B cell (primary cell): ENCODE data around the gene FANCI. TPM values are rescaled to one million over a fixed set of nuclear protein-coding genes. Genes with fewer than 3 reads are reported as not detected.

Experiments
- ATAC-seq: fragments of 200-7000 bp; cut with Tn5 transposase; one replicate; pipeline ENCODE4 v1.10.0; 2021; ENCODE audit warnings: low read depth, mild to moderate bottlenecking, moderate number of reproducible peaks, moderate library complexity
- CTCF ChIA-PET: fragments of 350-600 bp; sonication (Branson Sonifier 250); formaldehyde crosslinking; loops from one replicate; lab custom pipeline; 2021; ENCODE audit warnings: antibody characterized with exemption, inconsistent platforms; lab: Charles Lee
- POLR2A ChIA-PET: fragments of 350-600 bp; sonication (Branson Sonifier 250); formaldehyde crosslinking; loops from one replicate; lab custom pipeline; 2021; ENCODE audit warnings: antibody characterized with exemption; lab: Charles Lee
- DNase-seq: peaks from one replicate; pipeline ENCODE4 v3.0.0; 2013
- H2AFZ ChIP-seq: 2 replicates; pipeline ENCODE4 v1.6.1; 2012; ENCODE audit warnings: mild to moderate bottlenecking, low read depth, low read length; ENCODE audit not compliant: insufficient read depth, poor library complexity, severe bottlenecking
- H3K27ac ChIP-seq, 2 donors: 1 replicate in 1 of 2; 2 replicates in 1 of 2; pipeline ENCODE4 v1.5.1; 2012 to 2013; ENCODE audit warnings: low read length in 2 of 2, mild to moderate bottlenecking in 2 of 2, moderate library complexity in 1 of 2
- H3K27me3 ChIP-seq, 4 experiments: fragments of 200-600 bp in 1 of 4; sonication (generic) in 1 of 4; replicated peaks in 1 of 4; 1 replicate in 2 of 4; 2 replicates in 2 of 4; pipeline versions ENCODE4 v1.6.1 to v1.7.0; 2013 to 2016; ENCODE audit warnings: low read length in 3 of 4, mild to moderate bottlenecking in 2 of 4, mixed read lengths in 1 of 4, moderate library complexity in 1 of 4; ENCODE audit not compliant: insufficient read depth in 4 of 4, control insufficient read depth in 3 of 4; ENCODE audit errors: control extremely low read depth in 1 of 4
- H3K36me3 ChIP-seq, 2 experiments: replicated peaks in 1 of 2; 1 replicate in 1 of 2; 2 replicates in 1 of 2; pipeline versions ENCODE4 v1.6.1 to v1.7.1; 2013; ENCODE audit warnings: low read length in 1 of 2; ENCODE audit not compliant: insufficient read depth in 2 of 2, control insufficient read depth in 1 of 2; ENCODE audit errors: control extremely low read depth in 1 of 2, extremely low read depth in 1 of 2
- H3K4me1 ChIP-seq, 2 donors: fragments of 200-600 bp in 1 of 2; sonication (generic) in 1 of 2; 1 replicate in 1 of 2; 2 replicates in 1 of 2; pipeline versions ENCODE4 v1.5.1 to v1.6.1; 2013 to 2017; ENCODE audit warnings: low read length in 2 of 2; ENCODE audit not compliant: control insufficient read depth in 2 of 2, insufficient read depth in 2 of 2
- H3K4me2 ChIP-seq: replicated peaks from 2 replicates; pipeline ENCODE3; 2012; ENCODE audit warnings: mild to moderate bottlenecking, low read depth, low read length; ENCODE audit not compliant: poor library complexity, severe bottlenecking
- H3K4me3 ChIP-seq, 5 experiments: fragments of 200-600 bp in 1 of 5; sonication (generic) in 1 of 5; 1 replicate in 3 of 5; 2 replicates in 2 of 5; pipeline versions ENCODE4 v1.5.1 to v1.7.0; 2011 to 2016; ENCODE audit warnings: low read length in 4 of 5, mild to moderate bottlenecking in 4 of 5, low read depth in 2 of 5, control low read depth in 1 of 5, moderate library complexity in 1 of 5; ENCODE audit not compliant: insufficient read depth in 1 of 5; ENCODE audit errors: control extremely low read depth in 1 of 5, extremely low read depth in 1 of 5
- H3K79me2 ChIP-seq: fragments of 200-600 bp; sonication (generic); one replicate; pipeline ENCODE4 v1.6.0; 2016; ENCODE audit warnings: low read length; ENCODE audit not compliant: control insufficient read depth, insufficient read depth
- H3K9ac ChIP-seq: fragments of 200-600 bp; sonication (generic); 2 replicates; pipeline ENCODE4 v1.6.1; 2017; ENCODE audit warnings: mild to moderate bottlenecking, low read length, moderate library complexity
- H3K9me3 ChIP-seq, 3 donors: one replicate each; pipeline versions ENCODE4 v1.6.1 to v1.7.1; 2013; ENCODE audit warnings: low read length in 2 of 3; ENCODE audit not compliant: control insufficient read depth in 2 of 3, insufficient read depth in 1 of 3; ENCODE audit errors: control extremely low read depth in 1 of 3
- H4K20me1 ChIP-seq: 2 replicates; pipeline ENCODE4 v1.6.0; 2012; ENCODE audit warnings: mild to moderate bottlenecking, low read length; ENCODE audit not compliant: insufficient read depth, control insufficient read depth, poor library complexity, severe bottlenecking
- H3K27ac Mint-ChIP-seq: one replicate; pipeline ENCODE4 v1.8.0; 2021; ENCODE audit warnings: mixed read lengths
- H3K27me3 Mint-ChIP-seq: one replicate; pipeline ENCODE4 v1.8.0; 2021; ENCODE audit warnings: mixed read lengths
- H3K4me1 Mint-ChIP-seq: one replicate; pipeline ENCODE4 v1.8.0; 2021; ENCODE audit warnings: mixed read lengths
- H3K4me3 Mint-ChIP-seq: one replicate; pipeline ENCODE4 v1.8.0; 2021; ENCODE audit warnings: mixed read lengths
- H3K9me3 Mint-ChIP-seq: one replicate; pipeline ENCODE4 v1.8.0; 2022; ENCODE audit warnings: mixed read lengths; ENCODE audit not compliant: insufficient read depth
- CTCF ChIP-seq: fragments of 200-600 bp; IDR thresholded peaks from one replicate; pipeline ENCODE4 v1.8.0; 2022; ENCODE audit warnings: antibody characterized with exemption, mild to moderate bottlenecking
- EZH2 ChIP-seq: IDR thresholded peaks from 2 replicates; pipeline ENCODE4 v1.6.1; 2012; ENCODE audit warnings: borderline replicate concordance, low read depth, mild to moderate bottlenecking, moderate library complexity, low read length; ENCODE audit not compliant: insufficient read depth, poor library complexity, severe bottlenecking
- WGBS: methylation state at CpG from one replicate; pipeline ENCODE4 v1.1.5; 2013; ENCODE audit warnings: missing lambda C conversion rate; ENCODE audit not compliant: insufficient coverage; 5-methylcytosine and 5-hydroxymethylcytosine counted together
- intact Hi-C: fragments of 100-400 bp; cut with micrococcal nuclease; formaldehyde crosslinking; loops from one replicate; pipeline ENCODE4 v1.10.0; 2022
- polyA plus RNA-seq: library from polyadenylated mRNA; depleted of rRNA; stranded (reverse); fragments of >200 nt; gene quantifications from 2 replicates; pipeline ENCODE4 v1.2.3, GENCODE V29; 2012
- total RNA-seq, 2 donors: library from RNA; stranded (reverse); fragments of 120-200 nt in 1 of 2; gene quantifications; 1 replicate in 1 of 2; 2 replicates in 1 of 2; pipeline versions ENCODE4 v1.2.3 to v1.2.4, GENCODE V29; 2013 to 2022

FANCI gene
- total and polyA plus RNA-seq, 2 donors (not counting 1 experiment from before 2014, with no cell fraction given) = 2.7 to 14.2 TPM

GRCh38 chr15:89317186-89317720 lies 73.5 kb downstream of the FANCI start:
- H3K4me2 ChIP-seq = no peak overlapping the region
- H3K4me3 Mint-ChIP-seq = no peak overlapping the region
- H3K27me3 Mint-ChIP-seq = no peaks in the 10 kb centered on the region
- TF ChIP-seq EZH2 = no peak
- no peak for TF ChIP-seq CTCF
- H3K27ac ChIP-seq = no peak overlapping the region
- H3K79me2 ChIP-seq = no peaks in the 10 kb centered on the region
- no peak overlapping the region for H3K9ac ChIP-seq
- H2AFZ ChIP-seq = no peak overlapping the region
- no peaks in the 10 kb centered on the region for H3K27me3 ChIP-seq
- ATAC-seq = no peak
- H3K9me3 ChIP-seq = no peaks in the 10 kb centered on the region
- no peaks in the 10 kb centered on the region for H3K4me1 ChIP-seq
- peaks cover 37% of the 10 kb centered on the region for H4K20me1 ChIP-seq
- ChIA-PET CTCF (no interaction called here), POLR2A (interaction anchor here (0.7 kb wide), 1 partner anchor 8 kb away, joined by 3 read pairs; no protein-coding TSS in a partner anchor)
- H3K9me3 Mint-ChIP-seq = no peaks in the 10 kb centered on the region
- WGBS = 62% methylated on average over 3 of the region's 4 CpGs
- peaks cover 8 to 79% of the 10 kb centered on the region in 2 experiments for H3K36me3 ChIP-seq
- DNase-seq = no peak
- peak overlapping the region; percentile 50 for H3K27ac Mint-ChIP-seq
- H3K4me1 Mint-ChIP-seq = no peaks in the 10 kb centered on the region
- H3K4me3 ChIP-seq = no peak overlapping the region
- intact Hi-C loops = no loop called here

- POLR2A ChIA-PET = interaction anchor here (0.6 kb wide), 1 partner anchor 12 kb away, joined by 11 read pairs; no protein-coding TSS in a partner anchor
- H3K79me2 ChIP-seq = no peaks in the 10 kb centered on the region
- intact Hi-C loops = no loop called here
- H3K27me3 ChIP-seq = no peaks in the 10 kb centered on the region
- H3K4me3 Mint-ChIP-seq = no peak overlapping the region
- peak overlapping the region; percentile 23 for H3K27ac Mint-ChIP-seq
- H3K27me3 Mint-ChIP-seq = no peaks in the 10 kb centered on the region
- DNase-seq = no peak
- H3K4me1 ChIP-seq = no peaks in the 10 kb centered on the region
- no peaks in the 10 kb centered on the region for H3K9me3 ChIP-seq
- H3K4me1 Mint-ChIP-seq = no peaks in the 10 kb centered on the region
- H2AFZ ChIP-seq = no peak overlapping the region
- no peak overlapping the region for H3K27ac ChIP-seq
- no peaks in the 10 kb centered on the region for H3K9me3 Mint-ChIP-seq
- CTCF ChIA-PET = no interaction called here
- TF ChIP-seq EZH2 (no peak), CTCF (no peak)
- H3K36me3 ChIP-seq = peaks cover 10 to 96% of the 10 kb centered on the region in 2 experiments
- 98% methylated on average over 6 of the region's 9 CpGs for WGBS
- H4K20me1 ChIP-seq = peaks cover 61% of the 10 kb centered on the region
- no peak overlapping the region for H3K4me3 ChIP-seq
- H3K4me2 ChIP-seq = no peak overlapping the region
- ATAC-seq = no peak
- H3K9ac ChIP-seq = no peak overlapping the region
Observed at GRCh38 chr15:89319678-89320077, 75.9 kb downstream of the FANCI start.
